Mucosa of descending colon (tissue), 3 donors: ENCODE data around the gene TM4SF20. TPM values are rescaled to one million over a fixed set of nuclear protein-coding genes. Genes with fewer than 3 reads are reported as not detected.

ENCODE experiments used
- ATAC-seq: fragments of 200-7000 bp; cut with Tn5 transposase; one replicate; pipeline ENCODE4 v1.9.1; 2020; ENCODE audit warnings: mild to moderate bottlenecking, moderate library complexity
- DNase-seq, 3 donors: peaks; one replicate each; pipeline ENCODE4 v3.0.0-alpha.2; 2020
- H3K36me3 ChIP-seq: fragments of 200-600 bp; one replicate; pipeline ENCODE4 v1.8.0; 2021; ENCODE audit warnings: low read depth, mild to moderate bottlenecking
- H3K4me1 ChIP-seq: fragments of 200-600 bp; one replicate; pipeline ENCODE4 v1.8.0; 2021; ENCODE audit warnings: low read depth, mild to moderate bottlenecking
- H3K4me3 ChIP-seq: fragments of 200-600 bp; one replicate; pipeline ENCODE4 v1.8.0; 2021; ENCODE audit warnings: mild to moderate bottlenecking
- H3K9me3 ChIP-seq: fragments of 200-600 bp; one replicate; pipeline ENCODE4 v1.8.0; 2021; ENCODE audit warnings: mild to moderate bottlenecking
- CTCF ChIP-seq: fragments of 200-600 bp; IDR thresholded peaks from one replicate; pipeline ENCODE4 v1.8.0; 2022; ENCODE audit warnings: antibody characterized with exemption, mild to moderate bottlenecking
- intact Hi-C, 2 donors: fragments of 100-400 bp; cut with DNase I in 1 of 2; cut with micrococcal nuclease in 1 of 2; formaldehyde crosslinking; loops; one replicate each; pipeline versions ENCODE4 v1.11.0 to v1.11.1; 2022; cut with DNase I, micrococcal nuclease
- total RNA-seq, 3 donors: library from RNA; stranded (reverse); fragmentation: NEBNext Ultra II Directional in 2 of 3; extraction: Animal tissue kit (Norgen Biotek cat#: 25700) in 2 of 3; gene quantifications; one replicate each; pipeline versions ENCODE4 v1.2.1 to v1.2.4, GENCODE V29; 2021 to 2023
- donor health status: DM: no; HTN: no; CAD: no; lungs with moderate emphysema.
- donor health status: DM: no; HTN: no; CAD: no.
- donor health status: DM: no; HTN: yes; CAD: no.

TM4SF20 gene
- total RNA-seq, 3 donors from 2014 or later = 3.9 to 12.6 (median 9.1) TPM

DNA sequence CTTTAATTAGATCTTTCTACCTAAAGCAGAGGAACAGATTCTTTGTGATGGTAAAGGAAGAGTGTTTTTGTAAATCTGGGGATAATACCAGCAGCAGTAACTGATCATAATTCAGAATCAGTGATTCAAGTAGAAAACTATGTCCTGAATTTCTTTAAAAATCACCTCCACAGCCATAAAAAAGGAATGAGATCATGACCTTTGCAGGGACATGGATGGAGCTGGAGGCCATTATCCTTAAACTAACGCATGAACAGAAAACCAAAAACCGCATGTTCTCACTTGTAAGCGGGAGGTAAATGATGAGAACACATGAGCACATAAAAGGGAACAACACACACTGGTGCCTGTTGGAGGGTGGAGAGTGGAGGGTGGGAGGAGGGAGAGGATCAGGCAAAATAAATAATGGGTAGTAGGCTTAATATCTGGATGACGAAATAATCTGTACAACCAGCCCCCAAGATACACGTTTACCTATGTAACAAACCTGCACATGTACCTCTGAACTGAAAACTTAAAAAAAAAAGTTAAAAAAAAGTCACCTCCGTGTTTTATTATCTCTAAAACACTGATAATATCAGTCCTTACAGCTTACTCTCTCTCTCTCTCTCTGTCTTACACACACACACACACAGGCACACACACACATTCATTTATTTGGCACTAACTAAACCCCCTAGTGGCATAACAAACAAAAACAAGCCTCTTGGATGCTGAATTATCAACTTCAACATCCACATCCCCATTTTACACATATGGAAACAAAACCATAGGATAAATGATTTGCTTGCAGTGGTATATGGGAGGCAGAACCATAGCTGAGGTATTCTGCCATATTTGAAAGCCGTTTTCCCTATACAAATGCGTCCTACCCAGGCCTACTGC is 1.4 kb downstream of the TM4SF20 start:
- Histone ChIP-seq H3K36me3 (no peaks in the 10 kb centered on the region), H3K4me1 (peaks cover 18% of the 10 kb centered on the region), H3K4me3 (no peak overlapping the region), H3K9me3 (no peaks in the 10 kb centered on the region)
- intact Hi-C loops = no loop called here
- no peak for ATAC-seq
- no peak for TF ChIP-seq CTCF
- DNase-seq = no peak

- peak; percentile 66 for ATAC-seq
- Histone ChIP-seq H3K4me1 (peaks cover 18% of the 10 kb centered on the region), H3K36me3 (no peaks in the 10 kb centered on the region), H3K9me3 (no peaks in the 10 kb centered on the region), H3K4me3 (no peak overlapping the region)
- intact Hi-C loops = no loop called here
- DNase-seq = peak in 1 of 3 donors; percentile 55
- no peak for TF ChIP-seq CTCF
These were observed 2.3 kb downstream of the TM4SF20 start for GRCh38 chr2:227376656-227377396.

GRCh38 chr2:227374158-227374557 is 4.9 kb downstream of the TM4SF20 start:
- no peak for DNase-seq
- TF ChIP-seq CTCF = no peak
- peaks cover 18% of the 10 kb centered on the region for H3K4me1 ChIP-seq
- H3K36me3 ChIP-seq = no peaks in the 10 kb centered on the region
- H3K4me3 ChIP-seq = no peak overlapping the region
- intact Hi-C loops = no loop called here
- no peaks in the 10 kb centered on the region for H3K9me3 ChIP-seq
- ATAC-seq = no peak

DNA sequence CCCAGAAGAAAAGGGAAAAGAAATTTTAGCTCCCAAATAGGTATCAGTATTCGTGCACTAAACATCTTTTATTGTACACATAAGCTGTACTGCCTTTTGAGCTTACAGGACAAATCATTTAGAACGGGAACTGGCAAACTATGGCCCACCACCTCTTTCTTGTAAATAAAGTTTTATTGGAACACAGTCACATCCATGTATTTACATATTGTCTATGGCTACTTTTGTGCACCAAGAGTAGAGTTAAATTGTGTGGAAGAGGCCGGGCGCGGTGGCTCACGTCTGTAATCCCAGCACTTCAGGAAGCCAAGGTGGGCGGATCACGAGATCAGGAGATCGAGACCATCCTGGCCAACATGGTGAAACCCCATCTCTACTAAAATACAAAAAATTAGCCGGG is 5.7 kb downstream of the TM4SF20 start:
- no peak for ATAC-seq

GRCh38 chr2:227370791-227371312 is 8.3 kb downstream of the TM4SF20 start:
- H3K9me3 ChIP-seq = no peaks in the 10 kb centered on the region
- H3K4me3 ChIP-seq = no peak overlapping the region
- peak; percentile 55 for ATAC-seq
- no peak for TF ChIP-seq CTCF
- no peaks in the 10 kb centered on the region for H3K36me3 ChIP-seq
- intact Hi-C loops = no loop called here
- H3K4me1 ChIP-seq = no peaks in the 10 kb centered on the region
- DNase-seq = peak in 1 of 3 donors; percentile 15

More for the DNA sequence above, 5.7 kb downstream of the TM4SF20 start:
- no peaks in the 10 kb centered on the region for H3K9me3 ChIP-seq
- DNase-seq = no peak
- no peak overlapping the region for H3K4me3 ChIP-seq
- H3K4me1 ChIP-seq = peaks cover 16% of the 10 kb centered on the region
- H3K36me3 ChIP-seq = no peaks in the 10 kb centered on the region
- intact Hi-C loops = no loop called here
- no peak for TF ChIP-seq CTCF
